PFSK-1 (cell line): ENCODE data around the gene SPTLC2.

Experiments
- POLR2AphosphoS5 ChIP-seq: IDR thresholded peaks from 2 replicates; pipeline ENCODE4 v1.6.1; 2012; ENCODE audit warnings: low read depth, mild to moderate bottlenecking, control low read depth, low read length, moderate library complexity
- SIN3A ChIP-seq: IDR thresholded peaks from 2 replicates; pipeline ENCODE4 v1.6.1; 2012; ENCODE audit warnings: mild to moderate bottlenecking, low read length, moderate library complexity, borderline replicate concordance; ENCODE audit not compliant: insufficient read depth
- TAF1 ChIP-seq: IDR thresholded peaks from 2 replicates; pipeline ENCODE4 v1.6.1; 2012; ENCODE audit warnings: low read length, control low read depth, borderline replicate concordance; ENCODE audit not compliant: insufficient read depth
- TF ChIP-seq, protein P1 (sequence below), 2 experiments: IDR thresholded peaks; 2 replicates each; pipeline versions ENCODE4 v1.6.1 to v1.8.0; 2011 to 2012; ENCODE audit warnings: low read depth in 2 of 2, low read length in 2 of 2, control low read depth in 1 of 2, inconsistent platforms in 1 of 2, mild to moderate bottlenecking in 1 of 2, moderate library complexity in 1 of 2; ENCODE audit not compliant: insufficient read depth in 1 of 2

DNA sequence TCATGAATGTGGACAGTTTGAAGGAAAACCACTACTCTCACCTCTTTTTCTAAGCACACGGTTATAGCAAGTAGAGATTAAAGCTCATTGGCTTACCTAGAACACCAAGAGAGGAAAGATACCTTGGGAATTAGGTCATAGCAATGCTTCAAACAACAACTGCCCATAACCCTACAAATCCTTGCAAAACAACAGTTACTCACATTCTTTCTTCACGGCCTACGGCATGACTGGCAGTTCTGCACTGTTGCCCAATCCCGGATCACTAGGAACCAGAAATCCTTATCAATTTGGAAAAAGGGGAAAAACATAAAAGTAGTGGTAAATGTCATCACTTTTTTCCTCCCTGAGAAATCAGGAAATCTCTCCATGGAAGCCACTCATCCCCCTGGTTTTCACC lies 108.2 kb downstream of the SPTLC2 start:
- TF ChIP-seq POLR2AphosphoS5 (no peak), SIN3A (no peak), TAF1 (no peak)
- TF ChIP-seq, protein P1, sequence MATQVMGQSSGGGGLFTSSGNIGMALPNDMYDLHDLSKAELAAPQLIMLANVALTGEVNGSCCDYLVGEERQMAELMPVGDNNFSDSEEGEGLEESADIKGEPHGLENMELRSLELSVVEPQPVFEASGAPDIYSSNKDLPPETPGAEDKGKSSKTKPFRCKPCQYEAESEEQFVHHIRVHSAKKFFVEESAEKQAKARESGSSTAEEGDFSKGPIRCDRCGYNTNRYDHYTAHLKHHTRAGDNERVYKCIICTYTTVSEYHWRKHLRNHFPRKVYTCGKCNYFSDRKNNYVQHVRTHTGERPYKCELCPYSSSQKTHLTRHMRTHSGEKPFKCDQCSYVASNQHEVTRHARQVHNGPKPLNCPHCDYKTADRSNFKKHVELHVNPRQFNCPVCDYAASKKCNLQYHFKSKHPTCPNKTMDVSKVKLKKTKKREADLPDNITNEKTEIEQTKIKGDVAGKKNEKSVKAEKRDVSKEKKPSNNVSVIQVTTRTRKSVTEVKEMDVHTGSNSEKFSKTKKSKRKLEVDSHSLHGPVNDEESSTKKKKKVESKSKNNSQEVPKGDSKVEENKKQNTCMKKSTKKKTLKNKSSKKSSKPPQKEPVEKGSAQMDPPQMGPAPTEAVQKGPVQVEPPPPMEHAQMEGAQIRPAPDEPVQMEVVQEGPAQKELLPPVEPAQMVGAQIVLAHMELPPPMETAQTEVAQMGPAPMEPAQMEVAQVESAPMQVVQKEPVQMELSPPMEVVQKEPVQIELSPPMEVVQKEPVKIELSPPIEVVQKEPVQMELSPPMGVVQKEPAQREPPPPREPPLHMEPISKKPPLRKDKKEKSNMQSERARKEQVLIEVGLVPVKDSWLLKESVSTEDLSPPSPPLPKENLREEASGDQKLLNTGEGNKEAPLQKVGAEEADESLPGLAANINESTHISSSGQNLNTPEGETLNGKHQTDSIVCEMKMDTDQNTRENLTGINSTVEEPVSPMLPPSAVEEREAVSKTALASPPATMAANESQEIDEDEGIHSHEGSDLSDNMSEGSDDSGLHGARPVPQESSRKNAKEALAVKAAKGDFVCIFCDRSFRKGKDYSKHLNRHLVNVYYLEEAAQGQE (IDR thresholded peaks at IDR 0.05; ENCODE audit: insufficient read depth in 1 of 2, low read depth in 2 of 2, low read length in 2 of 2): no peak
